GM12878 (cell line): ENCODE measurements around the gene SPAG9. TPM values are rescaled to one million over a fixed set of nuclear protein-coding genes. Genes with fewer than 3 reads are reported as not detected.

Experiments used
- BHLHE40 ChIP-seq, 2 experiments: fragments of 450-650 bp in 1 of 2; IDR thresholded peaks; 2 replicates each; pipeline ENCODE4 v1.6.1; 2011 to 2017; ENCODE audit warnings: low read depth in 2 of 2, borderline replicate concordance in 1 of 2, improper control_type of control experiment in 1 of 2, low read length in 1 of 2, mild to moderate bottlenecking in 1 of 2
- BMI1 ChIP-seq: fragments of 450-650 bp; IDR thresholded peaks from 2 replicates; pipeline ENCODE4 v1.6.1; 2016; ENCODE audit warnings: mild to moderate bottlenecking, moderate library complexity, borderline replicate concordance
- CHD2 ChIP-seq: IDR thresholded peaks from 2 replicates; pipeline ENCODE4 v1.6.1; 2011; ENCODE audit warnings: low read depth, low read length, improper control_type of control experiment, borderline replicate concordance
- HDAC2 ChIP-seq: fragments of 200-600 bp; sonication (generic); IDR thresholded peaks from 2 replicates; pipeline ENCODE4 v1.6.1; 2017
- MAX ChIP-seq: IDR thresholded peaks from 2 replicates; pipeline ENCODE4 v1.6.1; 2012; ENCODE audit warnings: low read depth, low read length, improper control_type of control experiment
- MYC ChIP-seq: IDR thresholded peaks from 2 replicates; pipeline ENCODE4 v1.6.1; 2011; ENCODE audit warnings: mild to moderate bottlenecking, low read length, moderate library complexity, inconsistent platforms; ENCODE audit not compliant: insufficient read depth, insufficient replicate concordance, insufficient read length, severe bottlenecking
- NFXL1 ChIP-seq: fragments of 450-650 bp; IDR thresholded peaks from 2 replicates; pipeline ENCODE4 v1.6.1; 2017; ENCODE audit warnings: antibody characterized with exemption, mild to moderate bottlenecking, borderline replicate concordance
- NFYA ChIP-seq: IDR thresholded peaks from 2 replicates; pipeline ENCODE4 v1.6.1; 2011; ENCODE audit warnings: low read depth, mild to moderate bottlenecking, low read length, improper control_type of control experiment, borderline replicate concordance
- POLR2AphosphoS2 ChIP-seq: IDR thresholded peaks from 2 replicates; pipeline ENCODE4 v1.6.1; 2011; ENCODE audit warnings: low read depth, mild to moderate bottlenecking, low read length, improper control_type of control experiment, moderate library complexity
- SIN3A ChIP-seq: IDR thresholded peaks from 2 replicates; pipeline ENCODE4 v1.6.1; 2012; ENCODE audit warnings: low read depth, low read length, improper control_type of control experiment
- TAF1 ChIP-seq: IDR thresholded peaks from 2 replicates; pipeline ENCODE4 v1.6.1; 2011; ENCODE audit warnings: mild to moderate bottlenecking, low read depth, low read length, borderline replicate concordance
- TCF12 ChIP-seq: IDR thresholded peaks from 2 replicates; pipeline ENCODE4 v1.6.1; 2011; ENCODE audit warnings: low read depth, mild to moderate bottlenecking, low read length
- TCF7 ChIP-seq: IDR thresholded peaks from 2 replicates; pipeline ENCODE4 v1.6.1; 2014; ENCODE audit warnings: antibody characterized with exemption, borderline replicate concordance
- ZNF217 ChIP-seq: fragments of 450-650 bp; IDR thresholded peaks from 2 replicates; pipeline ENCODE4 v1.6.1; 2017; ENCODE audit warnings: antibody characterized with exemption, mild to moderate bottlenecking
- ZNF274 ChIP-seq: IDR thresholded peaks from one replicate; pipeline ENCODE4 v1.8.0; 2011; ENCODE audit not compliant: insufficient read length, insufficient read depth
- ZSCAN29 ChIP-seq: fragments of 450-650 bp; IDR thresholded peaks from 2 replicates; pipeline ENCODE4 v1.6.1; 2017; ENCODE audit warnings: mild to moderate bottlenecking, moderate library complexity
- polyA plus RNA-seq, 11 experiments: library from polyadenylated mRNA; depleted of rRNA in 4 of 11; unstranded in 6 of 11; stranded (reverse) in 5 of 11; fragments of >200 nt; fragmentation: Nextera tagmentation in 4 of 11; fragmentation: Illumina TruSeq in 1 of 11; extraction: Ambion mirVana in 4 of 11; extraction: Trizol in 1 of 11; gene quantifications; 1 replicate in 1 of 11; 2 replicates in 10 of 11; pipeline versions ENCODE4 v1.2.1 to v1.2.3, GENCODE V29; 2011 to 2016; ENCODE audit warnings: inconsistent platforms in 2 of 11, missing spikeins in 2 of 11, low read depth in 1 of 11
- total RNA-seq, 4 experiments: library from RNA; depleted of rRNA in 3 of 4; stranded (reverse); fragments of >200 nt in 3 of 4; fragmentation: Illumina TruSeq in 1 of 4; extraction: Trizol in 1 of 4; gene quantifications; 2 replicates each; pipeline versions ENCODE4 v1.2.1 to v1.2.3, GENCODE V29; 2013 to 2021
- TF ChIP-seq, protein P1 (sequence below): IDR thresholded peaks from 2 replicates; pipeline ENCODE4 v1.6.1; 2011; ENCODE audit warnings: borderline replicate concordance, low read depth, mild to moderate bottlenecking, moderate library complexity, low read length; ENCODE audit not compliant: insufficient read depth, poor library complexity, severe bottlenecking
- TF ChIP-seq, protein P2 (sequence below): fragments of 450-650 bp; IDR thresholded peaks from 2 replicates; pipeline ENCODE4 v1.6.1; 2017; ENCODE audit warnings: mild to moderate bottlenecking, moderate library complexity
- TF ChIP-seq, protein P3 (sequence below): fragments of 450-650 bp; IDR thresholded peaks from 2 replicates; pipeline ENCODE4 v1.6.1; 2016; ENCODE audit warnings: mild to moderate bottlenecking, moderate library complexity, borderline replicate concordance

The SPAG9 gene
- total and polyA plus RNA-seq, 10 of the 15 experiments (the other 5 are each of a cell fraction or from before 2014, with no cell fraction given), result 6.6 to 42.0 (median 24.9) TPM

- TF ChIP-seq, protein P1, sequence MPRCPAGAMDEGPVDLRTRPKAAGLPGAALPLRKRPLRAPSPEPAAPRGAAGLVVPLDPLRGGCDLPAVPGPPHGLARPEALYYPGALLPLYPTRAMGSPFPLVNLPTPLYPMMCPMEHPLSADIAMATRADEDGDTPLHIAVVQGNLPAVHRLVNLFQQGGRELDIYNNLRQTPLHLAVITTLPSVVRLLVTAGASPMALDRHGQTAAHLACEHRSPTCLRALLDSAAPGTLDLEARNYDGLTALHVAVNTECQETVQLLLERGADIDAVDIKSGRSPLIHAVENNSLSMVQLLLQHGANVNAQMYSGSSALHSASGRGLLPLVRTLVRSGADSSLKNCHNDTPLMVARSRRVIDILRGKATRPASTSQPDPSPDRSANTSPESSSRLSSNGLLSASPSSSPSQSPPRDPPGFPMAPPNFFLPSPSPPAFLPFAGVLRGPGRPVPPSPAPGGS, result no peak
- peak; percentile 65 for TF ChIP-seq TAF1
- no peak for TF ChIP-seq TCF7
- TF ChIP-seq CHD2, result peak; percentile 64; the same call in 1 of the 2 replicates
- TF ChIP-seq, protein P2, sequence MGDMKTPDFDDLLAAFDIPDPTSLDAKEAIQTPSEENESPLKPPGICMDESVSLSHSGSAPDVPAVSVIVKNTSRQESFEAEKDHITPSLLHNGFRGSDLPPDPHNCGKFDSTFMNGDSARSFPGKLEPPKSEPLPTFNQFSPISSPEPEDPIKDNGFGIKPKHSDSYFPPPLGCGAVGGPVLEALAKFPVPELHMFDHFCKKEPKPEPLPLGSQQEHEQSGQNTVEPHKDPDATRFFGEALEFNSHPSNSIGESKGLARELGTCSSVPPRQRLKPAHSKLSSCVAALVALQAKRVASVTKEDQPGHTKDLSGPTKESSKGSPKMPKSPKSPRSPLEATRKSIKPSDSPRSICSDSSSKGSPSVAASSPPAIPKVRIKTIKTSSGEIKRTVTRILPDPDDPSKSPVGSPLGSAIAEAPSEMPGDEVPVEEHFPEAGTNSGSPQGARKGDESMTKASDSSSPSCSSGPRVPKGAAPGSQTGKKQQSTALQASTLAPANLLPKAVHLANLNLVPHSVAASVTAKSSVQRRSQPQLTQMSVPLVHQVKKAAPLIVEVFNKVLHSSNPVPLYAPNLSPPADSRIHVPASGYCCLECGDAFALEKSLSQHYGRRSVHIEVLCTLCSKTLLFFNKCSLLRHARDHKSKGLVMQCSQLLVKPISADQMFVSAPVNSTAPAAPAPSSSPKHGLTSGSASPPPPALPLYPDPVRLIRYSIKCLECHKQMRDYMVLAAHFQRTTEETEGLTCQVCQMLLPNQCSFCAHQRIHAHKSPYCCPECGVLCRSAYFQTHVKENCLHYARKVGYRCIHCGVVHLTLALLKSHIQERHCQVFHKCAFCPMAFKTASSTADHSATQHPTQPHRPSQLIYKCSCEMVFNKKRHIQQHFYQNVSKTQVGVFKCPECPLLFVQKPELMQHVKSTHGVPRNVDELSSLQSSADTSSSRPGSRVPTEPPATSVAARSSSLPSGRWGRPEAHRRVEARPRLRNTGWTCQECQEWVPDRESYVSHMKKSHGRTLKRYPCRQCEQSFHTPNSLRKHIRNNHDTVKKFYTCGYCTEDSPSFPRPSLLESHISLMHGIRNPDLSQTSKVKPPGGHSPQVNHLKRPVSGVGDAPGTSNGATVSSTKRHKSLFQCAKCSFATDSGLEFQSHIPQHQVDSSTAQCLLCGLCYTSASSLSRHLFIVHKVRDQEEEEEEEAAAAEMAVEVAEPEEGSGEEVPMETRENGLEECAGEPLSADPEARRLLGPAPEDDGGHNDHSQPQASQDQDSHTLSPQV, result no peak
- TF ChIP-seq NFYA, result no peak
- no peak for TF ChIP-seq ZSCAN29
- TF ChIP-seq POLR2AphosphoS2, result no peak
- TF ChIP-seq HDAC2, result no peak
- TF ChIP-seq ZNF217, result no peak
- TF ChIP-seq BMI1, result no peak
- peak; percentile 34 to 52; a peak in 1 of 4 replicates for TF ChIP-seq BHLHE40 (IDR thresholded peaks at IDR 0.05; ENCODE audit: borderline replicate concordance in 1 of 2, low read depth in 2 of 2, low read length in 1 of 2)
- 0 out of 2 replicates have a peak, but pooled peaks have one; percentile 57 for TF ChIP-seq MAX
- TF ChIP-seq SIN3A, result no peak
- no peak for TF ChIP-seq MYC
- TF ChIP-seq, protein P3, sequence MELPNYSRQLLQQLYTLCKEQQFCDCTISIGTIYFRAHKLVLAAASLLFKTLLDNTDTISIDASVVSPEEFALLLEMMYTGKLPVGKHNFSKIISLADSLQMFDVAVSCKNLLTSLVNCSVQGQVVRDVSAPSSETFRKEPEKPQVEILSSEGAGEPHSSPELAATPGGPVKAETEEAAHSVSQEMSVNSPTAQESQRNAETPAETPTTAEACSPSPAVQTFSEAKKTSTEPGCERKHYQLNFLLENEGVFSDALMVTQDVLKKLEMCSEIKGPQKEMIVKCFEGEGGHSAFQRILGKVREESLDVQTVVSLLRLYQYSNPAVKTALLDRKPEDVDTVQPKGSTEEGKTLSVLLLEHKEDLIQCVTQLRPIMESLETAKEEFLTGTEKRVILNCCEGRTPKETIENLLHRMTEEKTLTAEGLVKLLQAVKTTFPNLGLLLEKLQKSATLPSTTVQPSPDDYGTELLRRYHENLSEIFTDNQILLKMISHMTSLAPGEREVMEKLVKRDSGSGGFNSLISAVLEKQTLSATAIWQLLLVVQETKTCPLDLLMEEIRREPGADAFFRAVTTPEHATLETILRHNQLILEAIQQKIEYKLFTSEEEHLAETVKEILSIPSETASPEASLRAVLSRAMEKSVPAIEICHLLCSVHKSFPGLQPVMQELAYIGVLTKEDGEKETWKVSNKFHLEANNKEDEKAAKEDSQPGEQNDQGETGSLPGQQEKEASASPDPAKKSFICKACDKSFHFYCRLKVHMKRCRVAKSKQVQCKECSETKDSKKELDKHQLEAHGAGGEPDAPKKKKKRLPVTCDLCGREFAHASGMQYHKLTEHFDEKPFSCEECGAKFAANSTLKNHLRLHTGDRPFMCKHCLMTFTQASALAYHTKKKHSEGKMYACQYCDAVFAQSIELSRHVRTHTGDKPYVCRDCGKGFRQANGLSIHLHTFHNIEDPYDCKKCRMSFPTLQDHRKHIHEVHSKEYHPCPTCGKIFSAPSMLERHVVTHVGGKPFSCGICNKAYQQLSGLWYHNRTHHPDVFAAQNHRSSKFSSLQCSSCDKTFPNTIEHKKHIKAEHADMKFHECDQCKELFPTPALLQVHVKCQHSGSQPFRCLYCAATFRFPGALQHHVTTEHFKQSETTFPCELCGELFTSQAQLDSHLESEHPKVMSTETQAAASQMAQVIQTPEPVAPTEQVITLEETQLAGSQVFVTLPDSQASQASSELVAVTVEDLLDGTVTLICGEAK, result peak; percentile 53; the same call in 1 of the 2 replicates
- no peak for TF ChIP-seq NFXL1
- no peak for TF ChIP-seq ZNF274
- TF ChIP-seq TCF12, result peak; percentile 31; the same call in 1 of the 2 replicates
Observed at GRCh38 chr17:51120739-51121619, at the start of gene SPAG9 (continued).
